HCT116 (cell line): ENCODE data around the gene RNF11.

Source experiments
- CTCF ChIP-seq, 3 experiments: fragments of 200-600 bp in 1 of 3; sonication (generic) in 1 of 3; IDR thresholded peaks in 2 of 3; conservative IDR thresholded peaks in 1 of 3; 2 replicates each; pipeline ENCODE4 v1.5.1; 2012 to 2017; ENCODE audit warnings: low read depth in 2 of 3, low read length in 2 of 3, antibody characterized with exemption in 1 of 3, borderline replicate concordance in 1 of 3, control low read depth in 1 of 3, mild to moderate bottlenecking in 1 of 3, mixed read lengths in 1 of 3, mixed run types in 1 of 3, moderate library complexity in 1 of 3; ENCODE audit not compliant: insufficient read depth in 1 of 3
- EZH2 ChIP-seq: fragments of 200-600 bp; sonication (generic); IDR thresholded peaks from 2 replicates; pipeline ENCODE4 v1.6.1; 2017; ENCODE audit warnings: antibody characterized with exemption, mixed run types
- EZH2phosphoT487 ChIP-seq: fragments of 200-600 bp; IDR thresholded peaks from 2 replicates; pipeline ENCODE4 v1.6.1; 2018; ENCODE audit warnings: antibody characterized with exemption, borderline replicate concordance
- JUND ChIP-seq: IDR thresholded peaks from 2 replicates; pipeline ENCODE4 v1.6.1; 2012
- MAX ChIP-seq: IDR thresholded peaks from 2 replicates; pipeline ENCODE4 v1.6.1; 2012
- POLR2A ChIP-seq: IDR thresholded peaks from 2 replicates; pipeline ENCODE4 v1.7.0; 2011; ENCODE audit warnings: borderline replicate concordance; ENCODE audit not compliant: insufficient read depth, insufficient read length; ENCODE audit errors: extremely low read depth
- POLR2AphosphoS5 ChIP-seq: IDR thresholded peaks from 2 replicates; pipeline ENCODE4 v1.6.1; 2011; ENCODE audit warnings: mild to moderate bottlenecking, low read depth, low read length, moderate library complexity
- TCF7L2 ChIP-seq: IDR thresholded peaks from 2 replicates; pipeline ENCODE4 v1.7.0; 2011; ENCODE audit warnings: borderline replicate concordance, inconsistent platforms; ENCODE audit not compliant: insufficient read depth, insufficient read length; ENCODE audit errors: extremely low read depth
- ZFX ChIP-seq: fragments of 450-650 bp; IDR thresholded peaks from 2 replicates; pipeline ENCODE4 v1.6.1; 2017
- ZNF274 ChIP-seq: fragments of 200-500 bp; sonication (Bioruptor generic); IDR thresholded peaks from 2 replicates; pipeline ENCODE4 v1.6.1; 2014; ENCODE audit warnings: mild to moderate bottlenecking, low read depth, low read length, inconsistent platforms

GRCh38 chr1:51217101-51217500, 19.0 kb upstream of the RNF11 start:
- TF ChIP-seq JUND (no peak), EZH2 (no peak), POLR2A (no peak), CTCF (IDR thresholded peaks at IDR 0.05 in 2 of 3, conservative IDR thresholded peaks at IDR 0.05 in 1 of 3; ENCODE audit: borderline replicate concordance in 1 of 3, insufficient read depth in 1 of 3, low read depth in 2 of 3, low read length in 2 of 3) (no peak), EZH2phosphoT487 (no peak), ZNF274 (no peak), POLR2AphosphoS5 (no peak), MAX (no peak), ZFX (no peak), TCF7L2 (no peak)
